Measurements from ENCODE around the gene ISG20L2.

Gene ISG20L2

GRCh38 chr1:156743367-156744302 lies 15.1 kb upstream of the ISG20L2 start:
- Histone ChIP-seq H2AFZ (ENCODE audit: low read length) (no peak overlapping the region), H3K27me3 (replicated peaks; ENCODE audit: insufficient read depth, low read length) (no peaks in the 10 kb centered on the region), H3K4me2 (ENCODE audit: low read depth, low read length) (no peak overlapping the region), H3K9ac (ENCODE audit: low read length) (no peak overlapping the region), H3K4me1 (ENCODE audit: low read length) (peaks cover 48% of the 10 kb centered on the region), H3K9me3 (replicated peaks; ENCODE audit: insufficient read depth, low read length) (no peaks in the 10 kb centered on the region), H3F3A (ENCODE audit: insufficient read depth, low read length) (peaks cover 68% of the 10 kb centered on the region), H3K27ac (ENCODE audit: low read length) (peak overlapping the region; percentile 6; the same call in 1 of the 2 replicates), H3K36me3 (replicated peaks; ENCODE audit: insufficient read depth, low read length) (no peaks in the 10 kb centered on the region), H3K9me2 (replicated peaks; ENCODE audit: insufficient read depth, low read length) (no peaks in the 10 kb centered on the region), H3K4me3 (ENCODE audit: low read length) (no peak overlapping the region), H4K20me1 (ENCODE audit: insufficient read depth, low read length) (no peaks in the 10 kb centered on the region), H3K79me2 (ENCODE audit: low read length) (peaks cover 69% of the 10 kb centered on the region)
- TF ChIP-seq CTCF (IDR thresholded peaks at IDR 0.05; ENCODE audit: low read length): no peak
- TF ChIP-seq EZH2phosphoT487 (IDR thresholded peaks at IDR 0.05; ENCODE audit: low read length): no peak
- TF ChIP-seq EZH2 (optimal IDR thresholded peaks at IDR 0.05; ENCODE audit: low read depth, low read length): no peak
- DNase-seq: no peak

GRCh38 chr1:156742801-156743200 lies 14.2 kb upstream of the ISG20L2 start:
- no peak for DNase-seq
- H3K9me2 ChIP-seq (replicated peaks; ENCODE audit: insufficient read depth, low read length): no peaks in the 10 kb centered on the region
- no peak overlapping the region for H3K9ac ChIP-seq (ENCODE audit: low read length)
- no peak for TF ChIP-seq EZH2 (optimal IDR thresholded peaks at IDR 0.05; ENCODE audit: low read depth, low read length)
- no peak for TF ChIP-seq EZH2phosphoT487 (IDR thresholded peaks at IDR 0.05; ENCODE audit: low read length)
- no peak for TF ChIP-seq CTCF (IDR thresholded peaks at IDR 0.05; ENCODE audit: low read length)
- H3K27me3 ChIP-seq (replicated peaks; ENCODE audit: insufficient read depth, low read length): no peaks in the 10 kb centered on the region
- H3K79me2 ChIP-seq (ENCODE audit: low read length): peaks cover 65% of the 10 kb centered on the region
- peaks cover 39% of the 10 kb centered on the region for H3K4me1 ChIP-seq (ENCODE audit: low read length)
- peaks cover 62% of the 10 kb centered on the region for H3F3A ChIP-seq (ENCODE audit: insufficient read depth, low read length)
- no peaks in the 10 kb centered on the region for H3K36me3 ChIP-seq (replicated peaks; ENCODE audit: insufficient read depth, low read length)
- H3K27ac ChIP-seq (ENCODE audit: low read length): peak overlapping the region; percentile 57; the same call in 1 of the 2 replicates
- H2AFZ ChIP-seq (ENCODE audit: low read length): no peak overlapping the region
- H3K4me2 ChIP-seq (ENCODE audit: low read depth, low read length): no peak overlapping the region; the same call in 1 of the 2 replicates
- H3K4me3 ChIP-seq (ENCODE audit: low read length): no peak overlapping the region
- H4K20me1 ChIP-seq (ENCODE audit: insufficient read depth, low read length): no peaks in the 10 kb centered on the region
- no peaks in the 10 kb centered on the region for H3K9me3 ChIP-seq (replicated peaks; ENCODE audit: insufficient read depth, low read length)

- Histone ChIP-seq H3K36me3 (replicated peaks; ENCODE audit: insufficient read depth, low read length) (no peaks in the 10 kb centered on the region), H3K4me3 (ENCODE audit: low read length) (peak overlapping the region; percentile 51), H3K4me1 (ENCODE audit: low read length) (peaks cover 33% of the 10 kb centered on the region)
Observed at GRCh38 chr1:156742017-156742416, 13.5 kb upstream of the ISG20L2 start.

More at GRCh38 chr1:156742017-156742416, 13.5 kb upstream of the ISG20L2 start:
- H3K9me3 ChIP-seq (replicated peaks; ENCODE audit: insufficient read depth, low read length): no peaks in the 10 kb centered on the region
- H4K20me1 ChIP-seq (ENCODE audit: insufficient read depth, low read length): no peaks in the 10 kb centered on the region
- H3K4me2 ChIP-seq (ENCODE audit: low read depth, low read length): peak overlapping the region; percentile 67
- peaks cover 58% of the 10 kb centered on the region for H3K79me2 ChIP-seq (ENCODE audit: low read length)
- DNase-seq: no peak
- peaks cover 56% of the 10 kb centered on the region for H3F3A ChIP-seq (ENCODE audit: insufficient read depth, low read length)
- no peak for TF ChIP-seq EZH2 (optimal IDR thresholded peaks at IDR 0.05; ENCODE audit: low read depth, low read length)
- H3K9ac ChIP-seq (ENCODE audit: low read length): peak overlapping the region; percentile 19; the same call in 1 of the 2 replicates
- peak overlapping the region; percentile 57; the same call in 1 of the 2 replicates for H3K27ac ChIP-seq (ENCODE audit: low read length)
- no peaks in the 10 kb centered on the region for H3K27me3 ChIP-seq (replicated peaks; ENCODE audit: insufficient read depth, low read length)
- no peaks in the 10 kb centered on the region for H3K9me2 ChIP-seq (replicated peaks; ENCODE audit: insufficient read depth, low read length)
- H2AFZ ChIP-seq (ENCODE audit: low read length): 0 out of 2 replicates have a peak overlapping the region, but pooled peaks have one; percentile 5

All from MM.1S (cell line).